MM.1S (cell line): ENCODE measurements around the gene HEATR3.

Experiments
- DNase-seq: peaks from one replicate; pipeline ENCODE4 v3.0.0-alpha.2; 2015
- H2AFZ ChIP-seq: fragments of 300-600 bp; sonication (generic); 2 replicates; pipeline ENCODE4 v1.6.0; 2016; ENCODE audit warnings: antibody characterized with exemption, low read length
- H3F3A ChIP-seq: fragments of 300-600 bp; sonication (generic); 2 replicates; pipeline ENCODE4 v1.6.1; 2016; ENCODE audit warnings: mild to moderate bottlenecking, antibody characterized with exemption, low read length, moderate library complexity, mixed read lengths; ENCODE audit not compliant: insufficient read depth
- H3K27ac ChIP-seq: fragments of 300-600 bp; sonication (generic); 2 replicates; pipeline ENCODE4 v1.5.1; 2016; ENCODE audit warnings: mild to moderate bottlenecking, low read length
- H3K27me3 ChIP-seq: fragments of 300-600 bp; sonication (generic); replicated peaks from 2 replicates; pipeline ENCODE4 v1.6.0; 2016; ENCODE audit warnings: low read length; ENCODE audit not compliant: insufficient read depth
- H3K36me3 ChIP-seq: fragments of 300-600 bp; sonication (generic); replicated peaks from 2 replicates; pipeline ENCODE4 v1.6.1; 2016; ENCODE audit warnings: mild to moderate bottlenecking, low read length, mixed read lengths; ENCODE audit not compliant: insufficient read depth
- H3K4me1 ChIP-seq: fragments of 300-600 bp; sonication (generic); 2 replicates; pipeline ENCODE4 v1.6.1; 2016; ENCODE audit warnings: low read length, mixed read lengths
- H3K4me2 ChIP-seq: fragments of 300-600 bp; sonication (generic); 2 replicates; pipeline ENCODE4 v1.6.0; 2016; ENCODE audit warnings: low read depth, low read length
- H3K4me3 ChIP-seq: fragments of 300-600 bp; sonication (generic); 2 replicates; pipeline ENCODE4 v1.5.1; 2016; ENCODE audit warnings: low read length, mixed read lengths
- H3K79me2 ChIP-seq: fragments of 300-600 bp; sonication (generic); 2 replicates; pipeline ENCODE4 v1.6.1; 2016; ENCODE audit warnings: mixed run types, low read length, mixed read lengths
- H3K9ac ChIP-seq: fragments of 300-600 bp; sonication (generic); 2 replicates; pipeline ENCODE4 v1.6.1; 2016; ENCODE audit warnings: low read length, mixed read lengths
- H3K9me2 ChIP-seq: fragments of 300-600 bp; sonication (generic); replicated peaks from 2 replicates; pipeline ENCODE4 v1.6.1; 2016; ENCODE audit warnings: mild to moderate bottlenecking, low read length, mixed read lengths; ENCODE audit not compliant: insufficient read depth
- H3K9me3 ChIP-seq: fragments of 300-600 bp; sonication (generic); replicated peaks from 2 replicates; pipeline ENCODE4 v1.6.1; 2016; ENCODE audit warnings: mild to moderate bottlenecking, low read length, mixed read lengths; ENCODE audit not compliant: insufficient read depth
- H4K20me1 ChIP-seq: fragments of 300-600 bp; sonication (generic); 2 replicates; pipeline ENCODE4 v1.6.1; 2016; ENCODE audit warnings: mild to moderate bottlenecking, low read length, moderate library complexity, mixed read lengths; ENCODE audit not compliant: insufficient read depth
- EZH2 ChIP-seq: fragments of 300-600 bp; sonication (generic); optimal IDR thresholded peaks from 2 replicates; pipeline ENCODE3; 2017; ENCODE audit warnings: low read depth, mild to moderate bottlenecking, antibody characterized with exemption, low read length, mixed read lengths
- EZH2phosphoT487 ChIP-seq: fragments of 300-600 bp; sonication (generic); IDR thresholded peaks from 2 replicates; pipeline ENCODE4 v1.6.1; 2018; ENCODE audit warnings: antibody characterized with exemption, low read length
- TF ChIP-seq, protein P1 (sequence below): fragments of 300-600 bp; sonication (generic); IDR thresholded peaks from 2 replicates; pipeline ENCODE4 v1.5.1; 2016; ENCODE audit warnings: antibody characterized with exemption, low read length, mixed read lengths

The HEATR3 gene

DNA sequence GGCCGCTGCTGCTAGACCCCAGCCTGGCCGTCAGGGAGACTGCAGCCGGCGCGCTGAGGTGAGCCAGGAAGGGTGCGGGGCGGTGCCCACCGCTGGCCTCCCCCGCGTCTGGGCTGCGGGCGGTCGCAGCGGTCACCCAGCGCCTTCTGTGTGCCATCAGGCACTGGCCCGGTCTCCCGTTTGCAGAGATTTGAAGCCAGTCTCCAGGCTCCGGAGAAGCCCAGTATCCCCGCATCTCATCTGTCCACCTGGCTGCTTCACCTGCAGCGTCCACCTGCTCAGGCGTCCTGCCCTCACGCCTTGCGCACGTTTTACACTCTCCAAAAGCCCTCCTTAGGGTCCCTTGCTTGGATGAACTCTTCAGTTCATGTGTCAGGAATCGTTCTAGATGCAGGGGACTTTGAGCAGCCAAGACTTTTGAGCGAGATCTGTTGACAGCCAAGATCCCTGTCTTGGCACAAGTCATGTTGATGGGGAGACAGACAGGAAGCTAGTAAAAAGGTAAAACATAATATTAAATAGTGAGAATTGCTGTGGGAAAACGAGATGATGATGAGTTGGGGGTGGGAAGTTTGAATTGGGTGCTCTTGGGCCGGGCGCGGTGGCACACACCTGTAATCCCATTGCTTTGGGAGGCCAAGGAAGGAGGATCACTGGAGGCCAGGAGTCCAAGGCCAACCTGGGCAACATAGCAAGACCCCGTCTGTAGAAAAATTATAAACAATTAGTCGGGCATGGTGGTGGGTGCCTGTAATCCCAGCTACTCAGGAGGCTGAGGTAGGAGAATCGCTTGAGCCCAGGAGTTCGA is 916 bp downstream of the HEATR3 start:
- Histone ChIP-seq H3K27ac (peak overlapping the region; percentile 97; the same call in 1 of the 2 replicates), H4K20me1 (no peaks in the 10 kb centered on the region), H3K9me3 (no peaks in the 10 kb centered on the region), H3K4me1 (peaks cover 20% of the 10 kb centered on the region), H3F3A (peaks cover 26% of the 10 kb centered on the region), H3K4me2 (peak overlapping the region; percentile 97), H3K9ac (peak overlapping the region; percentile 98; the same call in 1 of the 2 replicates), H2AFZ (peak overlapping the region; percentile 40; the same call in 1 of the 2 replicates), H3K4me3 (peak overlapping the region; percentile 100), H3K36me3 (peaks cover 4% of the 10 kb centered on the region; the same call in 1 of the 2 replicates), H3K9me2 (no peaks in the 10 kb centered on the region), H3K79me2 (peaks cover 51% of the 10 kb centered on the region), H3K27me3 (no peaks in the 10 kb centered on the region)
- no peak for TF ChIP-seq EZH2
- TF ChIP-seq EZH2phosphoT487, result no peak
- TF ChIP-seq, protein P1, sequence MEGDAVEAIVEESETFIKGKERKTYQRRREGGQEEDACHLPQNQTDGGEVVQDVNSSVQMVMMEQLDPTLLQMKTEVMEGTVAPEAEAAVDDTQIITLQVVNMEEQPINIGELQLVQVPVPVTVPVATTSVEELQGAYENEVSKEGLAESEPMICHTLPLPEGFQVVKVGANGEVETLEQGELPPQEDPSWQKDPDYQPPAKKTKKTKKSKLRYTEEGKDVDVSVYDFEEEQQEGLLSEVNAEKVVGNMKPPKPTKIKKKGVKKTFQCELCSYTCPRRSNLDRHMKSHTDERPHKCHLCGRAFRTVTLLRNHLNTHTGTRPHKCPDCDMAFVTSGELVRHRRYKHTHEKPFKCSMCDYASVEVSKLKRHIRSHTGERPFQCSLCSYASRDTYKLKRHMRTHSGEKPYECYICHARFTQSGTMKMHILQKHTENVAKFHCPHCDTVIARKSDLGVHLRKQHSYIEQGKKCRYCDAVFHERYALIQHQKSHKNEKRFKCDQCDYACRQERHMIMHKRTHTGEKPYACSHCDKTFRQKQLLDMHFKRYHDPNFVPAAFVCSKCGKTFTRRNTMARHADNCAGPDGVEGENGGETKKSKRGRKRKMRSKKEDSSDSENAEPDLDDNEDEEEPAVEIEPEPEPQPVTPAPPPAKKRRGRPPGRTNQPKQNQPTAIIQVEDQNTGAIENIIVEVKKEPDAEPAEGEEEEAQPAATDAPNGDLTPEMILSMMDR, result no peak
- no peak for DNase-seq

DNA sequence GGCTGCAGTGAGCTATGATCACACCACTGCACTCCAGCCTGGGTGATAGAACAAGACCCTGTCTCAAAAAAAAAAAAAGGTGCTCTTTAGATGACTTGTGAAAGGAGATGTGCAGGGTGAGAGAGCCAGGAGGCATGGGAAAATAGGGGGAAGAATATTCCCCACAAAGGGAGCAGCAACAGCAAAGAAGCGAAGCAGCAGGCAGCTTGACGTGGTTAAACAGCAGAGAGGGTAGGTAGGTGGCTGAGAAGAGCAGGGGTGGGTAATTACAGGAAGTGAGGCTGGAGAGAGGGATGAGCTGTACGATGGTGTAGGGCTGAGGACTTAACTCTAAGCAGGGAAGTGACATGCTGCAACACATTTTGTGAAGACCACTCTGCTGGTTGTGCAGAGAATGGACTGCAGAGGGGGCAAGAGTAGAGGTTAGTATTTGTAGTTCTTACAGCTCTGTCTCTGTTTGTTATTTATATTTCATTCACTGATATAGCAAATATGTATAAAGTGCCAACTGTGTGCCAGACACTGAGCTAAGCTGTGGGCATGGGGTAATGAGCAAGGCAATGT is 1.6 kb downstream of the HEATR3 start:
- peak; percentile 53 for DNase-seq
- peak overlapping the region; percentile 100 for H3K4me3 ChIP-seq

DNA sequence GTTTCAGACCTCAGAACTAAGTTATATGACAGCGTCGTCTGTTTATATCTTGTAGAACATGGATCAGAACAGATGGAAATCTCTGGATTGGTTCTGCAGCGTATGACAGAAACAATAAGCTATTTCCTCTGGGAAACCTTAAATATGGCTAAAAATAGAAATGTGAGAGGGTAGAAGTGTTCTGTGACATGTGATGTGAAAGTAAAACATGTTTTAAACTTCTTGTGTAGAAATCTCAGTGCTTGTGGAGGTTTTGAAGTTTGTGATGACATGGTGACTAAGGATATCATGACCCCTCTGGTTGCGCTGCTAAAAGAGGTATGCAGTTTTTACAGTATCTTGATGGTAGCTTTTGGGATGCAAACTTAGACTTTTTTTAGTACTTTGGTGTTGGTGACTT is 2.8 kb downstream of the HEATR3 start:
- peak overlapping the region; percentile 28; the same call in 1 of the 2 replicates for H3K9ac ChIP-seq
- peak overlapping the region; percentile 97 for H3K4me2 ChIP-seq

More for the DNA sequence above, 1.6 kb downstream of the HEATR3 start:
- Histone ChIP-seq H4K20me1 (no peaks in the 10 kb centered on the region), H3K4me2 (peak overlapping the region; percentile 97), H2AFZ (no peak overlapping the region), H3K9me3 (no peaks in the 10 kb centered on the region), H3K27me3 (no peaks in the 10 kb centered on the region), H3F3A (peaks cover 26% of the 10 kb centered on the region), H3K4me1 (peaks cover 20% of the 10 kb centered on the region), H3K27ac (peak overlapping the region; percentile 64; the same call in 1 of the 2 replicates), H3K9me2 (no peaks in the 10 kb centered on the region), H3K36me3 (peaks cover 4% of the 10 kb centered on the region; the same call in 1 of the 2 replicates), H3K9ac (peak overlapping the region; percentile 0; the same call in 1 of the 2 replicates), H3K79me2 (peaks cover 55% of the 10 kb centered on the region)
- TF ChIP-seq EZH2phosphoT487, result no peak
- TF ChIP-seq, protein P1, result peak; percentile 57

More for the DNA sequence above, 2.8 kb downstream of the HEATR3 start:
- H3K79me2 ChIP-seq, result peaks cover 65% of the 10 kb centered on the region
- peaks cover 20% of the 10 kb centered on the region for H3K4me1 ChIP-seq
- TF ChIP-seq EZH2, result no peak
- no peak for TF ChIP-seq EZH2phosphoT487
- TF ChIP-seq, protein P1, result no peak
- H3K9me3 ChIP-seq, result no peaks in the 10 kb centered on the region
- peak overlapping the region; percentile 64; the same call in 1 of the 2 replicates for H3K27ac ChIP-seq
- no peak overlapping the region for H2AFZ ChIP-seq
- peaks cover 26% of the 10 kb centered on the region for H3F3A ChIP-seq
- H3K9me2 ChIP-seq, result no peaks in the 10 kb centered on the region
- no peaks in the 10 kb centered on the region for H4K20me1 ChIP-seq
- peak; percentile 35 for DNase-seq
- no peaks in the 10 kb centered on the region for H3K27me3 ChIP-seq
- peak overlapping the region; percentile 24 for H3K4me3 ChIP-seq
- H3K36me3 ChIP-seq, result peaks cover 4% of the 10 kb centered on the region; the same call in 1 of the 2 replicates
